DOHH2 (cell line): ENCODE data around the gene TDRKH.

ENCODE experiments used
- H3F3A ChIP-seq: fragments of 200-600 bp; sonication (generic), shearing (Covaris generic); 2 replicates; pipeline ENCODE4 v1.6.0; 2016; ENCODE audit warnings: antibody characterized with exemption, mild to moderate bottlenecking; ENCODE audit not compliant: control insufficient read depth, insufficient read depth
- H3K27ac ChIP-seq: fragments of 200-600 bp; sonication (generic); 2 replicates; pipeline ENCODE4 v1.5.1; 2014; ENCODE audit warnings: low read depth, mild to moderate bottlenecking, low read length, moderate library complexity
- H3K27me3 ChIP-seq: fragments of 200-600 bp; sonication (generic); 2 replicates; pipeline ENCODE4 v1.6.1; 2014; ENCODE audit warnings: mild to moderate bottlenecking, low read length, mixed read lengths; ENCODE audit not compliant: control insufficient read depth
- H3K36me3 ChIP-seq: fragments of 200-600 bp; sonication (generic); 2 replicates; pipeline ENCODE4 v1.6.1; 2014; ENCODE audit warnings: mild to moderate bottlenecking, low read length, moderate library complexity, mixed read lengths; ENCODE audit not compliant: control insufficient read depth
- H3K4me1 ChIP-seq: fragments of 200-600 bp; sonication (generic); 2 replicates; pipeline ENCODE4 v1.6.1; 2014; ENCODE audit warnings: mild to moderate bottlenecking, low read length, mixed read lengths; ENCODE audit not compliant: control insufficient read depth
- H3K4me2 ChIP-seq: fragments of 200-600 bp; sonication (generic); 2 replicates; pipeline ENCODE4 v1.6.0; 2014; ENCODE audit warnings: mild to moderate bottlenecking, low read length, moderate library complexity
- H3K4me3 ChIP-seq: fragments of 200-600 bp; sonication (generic); 2 replicates; pipeline ENCODE4 v1.5.1; 2014; ENCODE audit warnings: mild to moderate bottlenecking, low read length, mixed read lengths
- H3K79me2 ChIP-seq: fragments of 200-600 bp; sonication (generic); 2 replicates; pipeline ENCODE4 v1.6.1; 2014; ENCODE audit warnings: mild to moderate bottlenecking, low read length, mixed read lengths; ENCODE audit not compliant: control insufficient read depth
- H3K9me2 ChIP-seq: fragments of 200-600 bp; sonication (generic); replicated peaks from 2 replicates; pipeline ENCODE4 v1.6.1; 2014; ENCODE audit warnings: mild to moderate bottlenecking, low read length, mixed read lengths; ENCODE audit not compliant: control insufficient read depth
- H3K9me3 ChIP-seq: fragments of 200-600 bp; sonication (generic); 2 replicates; pipeline ENCODE4 v1.6.1; 2014; ENCODE audit warnings: antibody characterized with exemption, low read length, mixed read lengths; ENCODE audit not compliant: control insufficient read depth, insufficient read depth
- H4K20me1 ChIP-seq: fragments of 200-600 bp; sonication (generic); 2 replicates; pipeline ENCODE4 v1.6.0; 2014; ENCODE audit warnings: low read depth, mild to moderate bottlenecking, antibody characterized with exemption, low read length, moderate library complexity; ENCODE audit not compliant: control insufficient read depth, insufficient read depth
- EZH2phosphoT487 ChIP-seq: fragments of 200-600 bp; sonication (generic); IDR thresholded peaks from 2 replicates; pipeline ENCODE4 v1.6.1; 2017; ENCODE audit warnings: borderline replicate concordance, mild to moderate bottlenecking, antibody characterized with exemption, low read length, moderate library complexity, mixed read lengths
- TF ChIP-seq, protein P1 (sequence below): fragments of 200-600 bp; sonication (generic); IDR thresholded peaks from one replicate; pipeline ENCODE4 v1.5.1; 2014; ENCODE audit warnings: antibody characterized with exemption, mild to moderate bottlenecking, low read depth, low read length; ENCODE audit not compliant: poor library complexity, severe bottlenecking

The TDRKH gene

DNA sequence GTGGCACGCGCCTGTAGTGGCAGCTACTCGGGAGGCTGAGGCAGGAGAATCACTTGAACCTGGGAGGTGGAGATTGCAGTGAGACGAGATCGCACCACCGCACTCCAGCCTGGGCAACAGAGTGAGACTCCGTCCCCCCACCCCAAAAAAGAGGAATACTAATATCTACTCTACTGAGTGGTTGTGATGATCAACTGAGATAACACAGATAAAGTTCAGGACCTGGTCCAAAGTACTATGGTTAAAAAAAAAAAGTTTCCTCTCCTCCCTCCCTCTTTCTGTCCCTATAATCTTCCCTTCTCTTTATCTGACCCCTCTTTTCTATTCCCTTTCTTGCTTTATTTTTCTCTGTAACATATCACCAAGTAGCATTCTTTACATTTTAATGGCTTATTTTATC, 45.3 kb upstream of the TDRKH start:
- Histone ChIP-seq H3K79me2 (no peaks in the 10 kb centered on the region), H3K27ac (no peak overlapping the region), H3K27me3 (peaks cover 39% of the 10 kb centered on the region), H3K9me3 (no peaks in the 10 kb centered on the region), H4K20me1 (no peaks in the 10 kb centered on the region), H3K9me2 (no peaks in the 10 kb centered on the region), H3K4me1 (peaks cover 27% of the 10 kb centered on the region), H3K4me3 (no peak overlapping the region), H3K4me2 (no peak overlapping the region), H3F3A (no peaks in the 10 kb centered on the region), H3K36me3 (no peaks in the 10 kb centered on the region)
- TF ChIP-seq EZH2phosphoT487, result no peak

DNA sequence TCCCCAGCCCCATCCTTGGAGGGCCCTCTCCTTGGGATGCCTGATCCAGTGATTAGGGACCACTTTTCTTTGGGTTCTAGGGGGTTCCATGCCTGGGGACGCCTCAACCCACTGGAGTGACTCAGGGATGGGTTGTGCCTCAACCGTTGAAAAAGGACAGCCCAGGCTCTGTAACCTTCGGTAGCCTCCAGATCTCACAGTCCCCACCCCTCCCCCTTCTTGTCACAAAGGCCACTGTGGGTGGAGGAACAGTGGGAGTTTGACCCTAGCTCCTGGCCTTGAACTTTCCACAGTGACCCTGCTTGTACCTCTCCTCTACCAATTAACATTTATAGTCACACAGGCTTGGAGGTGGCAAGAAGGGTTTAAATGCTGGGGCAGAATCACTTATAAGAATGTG, 43.9 kb upstream of the TDRKH start:
- H3K27ac ChIP-seq, result no peak overlapping the region
- H3K4me3 ChIP-seq, result no peak overlapping the region
- H3K9me3 ChIP-seq, result no peaks in the 10 kb centered on the region
- H3K4me1 ChIP-seq, result peaks cover 25% of the 10 kb centered on the region
- H3K9me2 ChIP-seq, result no peaks in the 10 kb centered on the region
- no peaks in the 10 kb centered on the region for H3K79me2 ChIP-seq
- peaks cover 26% of the 10 kb centered on the region for H3K27me3 ChIP-seq
- no peak for TF ChIP-seq EZH2phosphoT487
- TF ChIP-seq, protein P1, sequence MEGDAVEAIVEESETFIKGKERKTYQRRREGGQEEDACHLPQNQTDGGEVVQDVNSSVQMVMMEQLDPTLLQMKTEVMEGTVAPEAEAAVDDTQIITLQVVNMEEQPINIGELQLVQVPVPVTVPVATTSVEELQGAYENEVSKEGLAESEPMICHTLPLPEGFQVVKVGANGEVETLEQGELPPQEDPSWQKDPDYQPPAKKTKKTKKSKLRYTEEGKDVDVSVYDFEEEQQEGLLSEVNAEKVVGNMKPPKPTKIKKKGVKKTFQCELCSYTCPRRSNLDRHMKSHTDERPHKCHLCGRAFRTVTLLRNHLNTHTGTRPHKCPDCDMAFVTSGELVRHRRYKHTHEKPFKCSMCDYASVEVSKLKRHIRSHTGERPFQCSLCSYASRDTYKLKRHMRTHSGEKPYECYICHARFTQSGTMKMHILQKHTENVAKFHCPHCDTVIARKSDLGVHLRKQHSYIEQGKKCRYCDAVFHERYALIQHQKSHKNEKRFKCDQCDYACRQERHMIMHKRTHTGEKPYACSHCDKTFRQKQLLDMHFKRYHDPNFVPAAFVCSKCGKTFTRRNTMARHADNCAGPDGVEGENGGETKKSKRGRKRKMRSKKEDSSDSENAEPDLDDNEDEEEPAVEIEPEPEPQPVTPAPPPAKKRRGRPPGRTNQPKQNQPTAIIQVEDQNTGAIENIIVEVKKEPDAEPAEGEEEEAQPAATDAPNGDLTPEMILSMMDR, result no peak
- no peaks in the 10 kb centered on the region for H3K36me3 ChIP-seq
- H3K4me2 ChIP-seq, result no peak overlapping the region
- H4K20me1 ChIP-seq, result no peaks in the 10 kb centered on the region
- no peaks in the 10 kb centered on the region for H3F3A ChIP-seq

DNA sequence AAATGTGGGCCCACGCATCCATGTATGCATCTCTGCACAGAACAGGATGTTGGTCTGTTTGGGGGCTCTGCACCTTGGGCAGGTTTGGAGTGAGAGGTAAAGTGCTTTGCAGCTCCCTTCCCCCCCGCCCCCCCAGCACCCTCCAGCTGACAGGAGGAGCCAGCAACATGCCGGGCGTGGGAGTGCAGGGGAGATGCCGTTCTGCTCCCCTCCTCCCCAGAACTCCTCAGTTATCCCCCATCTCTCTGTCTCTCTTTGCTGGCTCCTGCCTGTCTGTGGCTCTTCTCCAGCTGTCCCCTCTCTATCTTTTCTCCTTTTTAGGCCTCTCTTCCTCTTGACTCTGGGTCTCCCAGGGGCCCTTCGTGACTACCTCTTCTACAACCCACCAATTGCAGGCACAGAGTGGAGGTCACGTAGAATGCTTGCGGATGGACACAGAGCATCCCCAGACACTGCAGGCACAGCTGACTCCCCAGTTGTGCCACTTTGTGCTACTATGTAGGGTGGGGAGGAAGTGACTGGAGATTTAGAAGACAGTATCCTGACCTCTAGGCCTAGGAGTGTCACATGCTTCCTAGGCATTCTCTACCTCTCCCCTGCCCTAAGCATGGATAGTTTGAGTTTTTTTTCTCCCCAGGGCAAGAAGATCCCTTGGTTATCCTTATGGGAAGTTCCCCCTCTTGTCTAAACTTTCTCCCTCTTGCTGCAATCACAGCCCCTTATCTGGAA, 43.0 kb upstream of the TDRKH start:
- H4K20me1 ChIP-seq, result no peaks in the 10 kb centered on the region
- TF ChIP-seq EZH2phosphoT487, result no peak
- TF ChIP-seq, protein P1, result no peak
- H3K4me1 ChIP-seq, result peaks cover 20% of the 10 kb centered on the region
- H3K4me3 ChIP-seq, result no peak overlapping the region
- H3F3A ChIP-seq, result no peaks in the 10 kb centered on the region
- no peaks in the 10 kb centered on the region for H3K36me3 ChIP-seq
- peaks cover 18% of the 10 kb centered on the region for H3K27me3 ChIP-seq
- H3K9me3 ChIP-seq, result no peaks in the 10 kb centered on the region
- H3K79me2 ChIP-seq, result no peaks in the 10 kb centered on the region
- H3K27ac ChIP-seq, result no peak overlapping the region
- H3K4me2 ChIP-seq, result no peak overlapping the region
- H3K9me2 ChIP-seq, result no peaks in the 10 kb centered on the region

DNA sequence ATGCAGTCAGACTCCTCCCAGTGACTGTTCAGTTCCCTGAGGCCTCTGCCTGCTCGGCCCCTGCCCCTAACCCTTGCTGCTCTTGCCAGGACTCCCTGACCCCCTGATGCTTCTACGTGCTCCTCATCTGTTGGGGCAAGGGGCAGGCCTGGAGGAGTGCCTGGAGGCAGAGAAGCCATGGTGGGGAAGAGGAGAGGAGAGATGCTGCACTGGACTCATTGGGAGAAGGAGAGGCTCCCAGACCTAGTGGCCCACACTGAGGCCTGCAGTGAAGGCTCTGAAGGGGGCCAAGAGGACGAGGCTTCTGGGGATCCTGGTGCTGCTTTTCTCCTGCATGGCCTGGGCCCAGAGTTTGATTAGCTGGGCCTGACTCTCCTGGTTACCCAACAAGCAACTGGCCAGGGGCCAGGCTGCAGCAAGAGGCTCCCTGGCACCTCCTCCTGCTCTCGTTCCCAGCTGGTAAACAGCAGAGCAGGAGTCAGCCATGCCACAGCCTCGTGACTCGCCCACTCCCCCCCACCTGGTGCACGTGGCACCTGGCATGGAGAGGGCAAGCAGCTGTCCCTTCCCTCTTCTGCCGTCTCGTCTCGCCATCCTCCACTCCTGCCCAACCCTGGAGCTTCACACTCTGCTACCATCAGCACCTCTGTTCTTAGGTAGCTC, 42.1 kb upstream of the TDRKH start:
- peaks cover 12% of the 10 kb centered on the region; the same call in 1 of the 2 replicates for H3K4me1 ChIP-seq
- H3K79me2 ChIP-seq, result no peaks in the 10 kb centered on the region
- no peaks in the 10 kb centered on the region for H3F3A ChIP-seq
- no peak overlapping the region for H3K27ac ChIP-seq
- peaks cover 16% of the 10 kb centered on the region for H3K27me3 ChIP-seq
- no peak overlapping the region for H3K4me2 ChIP-seq
- no peaks in the 10 kb centered on the region for H3K9me3 ChIP-seq
- no peaks in the 10 kb centered on the region for H4K20me1 ChIP-seq
- H3K4me3 ChIP-seq, result no peak overlapping the region
- H3K36me3 ChIP-seq, result no peaks in the 10 kb centered on the region
- TF ChIP-seq, protein P1, result no peak
- H3K9me2 ChIP-seq, result no peaks in the 10 kb centered on the region
